Eye (tissue), 1 donor: ENCODE measurements around the gene BRI3BP.
"Not testable (repeated sequence)": the region's sequence is repeated elsewhere in the genome, so short reads cannot be mapped to it uniquely, and the experiment has no call there.

Experiments
- DNase-seq: peaks from one replicate; pipeline ENCODE4 v3.0.0-alpha.2; 2015

Gene BRI3BP

DNA sequence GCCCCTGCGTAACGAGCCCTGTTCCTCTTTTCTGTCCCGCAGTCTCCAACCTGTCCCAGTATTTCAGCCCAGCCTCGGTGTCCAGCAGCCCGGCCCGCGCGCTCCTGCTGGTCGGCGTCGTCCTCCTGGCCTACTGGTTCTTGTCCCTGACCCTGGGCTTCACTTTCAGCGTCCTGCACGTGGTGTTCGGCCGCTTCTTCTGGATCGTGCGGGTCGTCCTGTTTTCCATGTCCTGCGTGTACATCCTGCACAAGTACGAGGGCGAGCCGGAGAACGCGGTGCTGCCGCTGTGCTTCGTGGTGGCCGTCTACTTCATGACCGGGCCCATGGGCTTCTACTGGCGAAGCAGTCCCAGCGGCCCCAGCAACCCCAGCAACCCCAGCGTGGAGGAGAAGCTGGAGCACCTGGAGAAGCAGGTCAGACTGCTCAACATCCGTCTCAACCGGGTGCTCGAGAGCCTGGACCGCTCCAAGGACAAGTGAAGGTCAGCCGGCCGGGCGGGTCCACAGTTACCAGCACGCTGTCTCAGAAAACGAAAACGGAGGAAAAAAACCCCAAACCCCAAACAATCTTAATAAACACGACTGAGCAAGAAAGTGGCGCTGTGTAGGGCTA lies 31.6 kb downstream of the BRI3BP start:
- no peak for DNase-seq

DNA sequence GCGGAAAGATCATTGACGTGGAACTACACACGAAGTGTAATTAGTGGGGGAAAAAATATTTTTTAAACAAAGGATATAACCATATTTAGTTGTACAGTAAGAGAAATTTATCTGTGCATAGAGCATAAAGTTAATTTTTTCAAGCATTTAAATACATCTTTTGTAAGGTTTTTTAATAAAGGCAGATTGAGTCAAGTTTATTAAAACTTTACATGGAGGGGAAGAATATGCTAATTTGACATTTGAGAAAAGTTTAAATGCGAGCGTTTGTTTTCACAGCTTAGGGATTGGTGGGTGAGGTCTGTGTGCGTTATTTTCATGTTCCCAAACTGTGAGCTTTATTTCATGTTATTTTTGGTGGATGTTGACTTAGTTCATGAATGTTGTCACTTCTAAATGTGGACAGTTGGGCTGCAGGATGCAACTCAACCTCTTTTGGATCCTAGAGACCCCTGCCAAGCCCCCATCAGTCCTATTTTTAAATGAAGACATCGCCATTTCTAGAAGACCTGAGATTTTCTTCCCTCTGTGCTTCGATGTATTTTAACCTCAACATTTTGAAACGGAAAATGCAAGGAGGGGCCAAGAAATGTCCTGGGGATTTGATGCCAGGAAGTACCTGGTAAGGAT lies 32.3 kb downstream of the BRI3BP start:
- DNase-seq: no peak

DNA sequence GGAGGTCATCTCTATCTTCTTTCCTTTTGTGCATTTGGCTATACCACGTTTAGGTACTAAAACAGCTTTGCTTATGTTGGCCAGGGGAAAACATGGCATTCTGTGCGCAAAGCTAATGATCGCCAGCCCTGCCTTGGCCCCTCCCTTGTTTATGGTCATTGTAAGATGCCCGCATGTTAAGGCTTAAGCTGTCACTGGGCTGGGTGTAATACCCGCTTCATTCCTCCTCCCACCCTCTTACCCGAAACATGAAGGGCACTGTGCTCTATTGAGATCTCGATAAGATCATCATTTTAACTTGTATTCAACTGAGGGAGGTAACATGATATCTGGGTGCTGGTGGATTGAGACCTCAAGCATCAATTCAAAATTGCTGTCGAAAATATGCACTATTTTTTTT lies 34.7 kb downstream of the BRI3BP start:
- no peak for DNase-seq

DNA sequence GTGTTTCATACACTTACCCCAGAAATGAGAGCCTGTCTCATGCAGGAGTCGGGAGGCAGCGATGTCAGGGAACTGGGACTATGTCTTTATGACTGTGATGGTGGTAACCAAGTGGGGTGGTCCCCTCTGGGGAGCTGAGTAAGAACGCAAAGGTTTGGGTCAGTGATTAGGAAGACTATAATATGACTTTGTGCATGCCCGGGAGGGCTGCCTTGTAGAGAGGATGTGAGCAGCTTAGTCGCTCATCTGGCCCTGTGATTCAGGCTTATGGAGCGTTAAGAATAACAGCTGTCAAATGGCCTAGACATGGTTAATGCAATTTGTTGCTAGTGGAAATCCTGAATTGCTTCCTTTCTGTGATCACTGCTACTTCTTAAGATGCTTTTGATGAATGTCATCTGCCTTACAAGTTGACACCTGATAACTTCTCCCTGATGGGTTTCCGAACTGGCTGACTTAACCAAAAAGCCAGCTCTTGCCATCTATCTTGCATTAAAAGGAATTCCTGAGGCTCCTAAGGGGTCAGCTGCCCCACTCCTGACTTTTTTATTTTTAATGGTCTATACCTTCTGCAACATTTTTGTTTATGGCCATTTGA lies 36.4 kb downstream of the BRI3BP start:
- DNase-seq: peak; percentile 60

GRCh38 chr12:125031471-125031870 lies 38.0 kb downstream of the BRI3BP start:
- not testable (repeated sequence) for DNase-seq

GRCh38 chr12:125032466-125033152 lies 39.2 kb downstream of the BRI3BP start:
- no peak for DNase-seq

- no peak for DNase-seq
Measured at GRCh38 chr12:125033288-125033687, 39.8 kb downstream of the BRI3BP start.

GRCh38 chr12:125038976-125039625 lies 45.7 kb downstream of the BRI3BP start:
- no peak for DNase-seq

DNA sequence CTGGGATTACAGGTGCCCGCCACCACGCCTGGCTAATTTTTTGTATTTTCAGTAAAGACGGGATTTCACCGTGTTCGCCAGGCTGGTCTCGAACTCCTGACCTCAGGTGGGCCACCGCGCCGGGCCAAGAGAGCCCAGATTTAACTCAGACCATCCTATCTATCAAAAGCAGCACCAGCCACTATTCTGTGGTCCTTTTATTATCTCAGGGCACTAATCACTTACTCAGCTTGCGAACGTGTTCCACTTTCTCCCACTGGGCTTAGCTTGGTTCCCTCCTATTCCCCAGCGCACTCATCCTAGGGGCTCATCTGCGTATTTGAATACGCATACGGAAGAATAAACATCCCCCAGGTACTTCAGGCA lies 55.6 kb downstream of the BRI3BP start:
- no peak for DNase-seq

DNA sequence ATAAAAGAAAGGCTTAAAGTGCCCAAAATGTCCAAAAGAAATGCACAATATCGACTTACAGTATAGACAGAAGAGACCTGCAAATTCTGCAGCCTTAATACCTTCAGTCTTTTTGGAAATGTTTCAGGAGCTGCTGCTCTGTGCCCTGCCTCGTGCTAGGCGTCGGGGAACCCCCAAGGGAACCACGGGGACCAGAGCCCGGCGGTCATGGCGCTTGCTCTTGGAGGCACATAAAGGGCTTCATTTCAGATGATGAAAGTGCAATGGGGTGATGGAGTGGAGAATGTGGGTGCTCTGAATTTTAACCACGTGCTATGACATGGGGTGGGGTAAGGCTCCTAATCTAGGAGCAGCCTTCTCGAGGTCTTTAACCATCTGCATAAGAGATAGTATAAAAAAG lies 57.0 kb downstream of the BRI3BP start:
- DNase-seq: no peak

- DNase-seq: no peak
Measured at GRCh38 chr12:125050868-125051267, 57.4 kb downstream of the BRI3BP start.

- DNase-seq: no peak
Measured at GRCh38 chr12:125053821-125054220, 60.4 kb downstream of the BRI3BP start.

DNA sequence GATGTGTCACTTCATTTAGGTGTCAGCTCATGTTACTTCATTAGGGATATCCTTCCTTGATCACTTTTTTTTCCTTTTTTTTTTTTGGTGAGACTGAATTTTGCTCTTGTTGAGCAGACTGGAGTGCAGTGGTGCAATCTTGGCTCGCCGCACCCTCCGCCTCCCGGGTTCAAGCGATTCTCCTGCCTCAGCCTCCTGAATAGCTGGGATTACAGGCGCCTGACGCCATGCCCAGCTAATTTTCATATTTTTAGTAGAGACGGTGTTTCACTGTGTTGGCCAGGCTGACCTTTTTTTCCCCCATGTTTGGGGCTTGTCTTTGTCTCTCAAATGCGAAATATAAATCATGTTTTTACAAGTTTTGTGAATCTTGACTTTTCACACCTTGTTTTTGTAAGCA lies 62.1 kb downstream of the BRI3BP start:
- no peak for DNase-seq

DNA sequence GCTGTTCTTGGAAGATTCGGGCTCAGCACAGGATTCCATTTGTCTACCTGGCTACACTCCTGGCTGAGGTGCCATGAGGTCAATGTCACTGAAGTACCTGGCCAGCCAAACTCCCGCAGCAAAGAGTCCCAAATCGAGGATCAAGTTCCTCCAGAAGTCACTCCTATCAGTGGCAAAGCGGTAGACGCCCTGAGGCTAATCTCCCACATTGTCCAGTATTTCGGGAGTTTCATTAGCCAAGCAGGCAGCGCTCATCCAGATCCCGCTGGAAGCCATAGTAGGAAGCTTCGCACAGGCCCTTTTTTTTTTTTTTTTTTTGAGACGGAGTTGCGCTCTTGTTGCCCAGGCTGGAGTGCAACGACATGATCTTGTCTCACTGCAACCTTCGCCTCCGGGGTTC lies 62.9 kb downstream of the BRI3BP start:
- no peak for DNase-seq

DNA sequence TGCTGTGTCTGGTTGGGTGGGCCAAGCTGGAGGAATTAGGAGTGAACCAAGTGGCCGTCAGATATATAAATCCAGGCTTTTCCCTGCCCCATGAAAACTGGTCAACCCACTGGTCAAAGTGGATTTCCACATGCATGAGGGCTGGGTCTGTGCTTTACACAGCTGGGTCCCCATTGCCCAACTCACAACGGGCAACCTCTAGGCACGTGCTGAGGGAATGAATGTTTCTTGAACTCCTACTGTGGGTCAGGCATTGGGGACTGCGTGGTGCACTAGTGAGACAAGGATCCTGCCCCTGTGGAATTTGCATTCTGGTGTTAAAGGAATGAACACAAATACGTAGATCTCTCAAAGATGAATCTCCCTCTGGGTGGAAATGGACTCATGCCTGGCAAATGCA lies 64.3 kb downstream of the BRI3BP start:
- DNase-seq: no peak

- DNase-seq: no peak
Measured at GRCh38 chr12:125061229-125061628, 67.8 kb downstream of the BRI3BP start.

DNA sequence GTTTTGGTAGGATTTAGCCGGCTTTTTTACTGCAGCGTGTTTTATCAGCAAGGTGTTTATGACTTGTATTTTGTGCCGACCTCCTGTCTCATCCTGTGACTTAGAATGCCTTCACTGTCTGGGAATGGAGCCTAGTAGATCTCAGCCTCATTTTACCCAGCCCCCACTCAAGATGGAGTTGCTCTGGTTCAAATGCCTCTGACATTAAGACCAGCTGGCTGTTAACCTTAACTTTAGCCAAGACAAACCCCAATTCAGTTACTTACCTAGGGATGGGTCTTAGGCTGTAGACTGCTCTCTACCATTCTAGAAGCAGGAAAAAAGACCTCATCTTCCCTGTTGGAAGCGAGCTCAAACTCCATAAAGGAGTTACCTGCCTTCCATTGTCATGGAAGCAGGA lies 70.1 kb downstream of the BRI3BP start:
- not testable (repeated sequence) for DNase-seq

DNA sequence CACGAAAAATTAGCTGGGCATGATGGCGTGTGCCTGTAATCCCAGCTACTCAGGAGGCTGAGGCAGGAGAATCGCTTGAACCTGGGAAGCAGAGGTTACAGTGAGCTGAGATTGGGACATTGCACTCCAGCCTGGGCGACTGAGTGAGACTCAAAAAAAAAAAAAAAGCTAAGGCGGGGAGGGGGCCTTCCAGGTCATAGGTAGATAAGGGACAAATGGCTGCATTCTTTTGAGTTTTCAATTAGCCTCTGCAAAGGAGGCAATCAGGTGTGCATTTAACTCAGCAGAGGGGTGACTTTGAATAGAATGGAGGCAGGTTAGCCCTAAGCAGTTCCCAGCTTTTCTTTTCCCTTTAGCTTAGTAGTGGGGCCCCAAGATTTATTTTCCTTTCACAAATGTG lies 71.0 kb downstream of the BRI3BP start:
- no peak for DNase-seq

- DNase-seq: peak; percentile 93
Measured at GRCh38 chr12:125065021-125065918, 71.8 kb downstream of the BRI3BP start, which contains the start of gene AACS. TSS of gene AACS (plus strand) at chr12:125065435. CDS start at chr12:125065585, 150 bp downstream.

GRCh38 chr12:125065919-125066570 lies 72.6 kb downstream of the BRI3BP start:
- no peak for DNase-seq

DNA sequence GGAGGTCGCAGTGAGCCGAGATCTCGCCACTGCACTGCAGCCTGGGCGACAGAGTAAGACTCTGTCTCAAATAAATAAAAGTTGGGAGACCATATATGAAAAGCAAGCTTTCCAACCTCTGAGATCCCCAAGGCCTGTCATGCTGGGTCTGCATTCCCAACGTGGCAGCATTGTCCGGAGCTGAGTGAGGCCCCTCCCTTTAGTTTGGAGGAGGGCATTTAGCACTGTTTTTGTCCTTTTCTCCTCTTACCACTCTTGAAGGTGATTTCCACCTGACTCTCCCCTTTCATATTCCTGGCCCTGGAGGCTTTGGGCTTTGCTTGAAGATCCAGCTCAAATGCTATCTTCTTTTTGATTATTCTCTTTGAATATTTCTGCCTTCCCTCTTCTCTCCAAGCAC lies 74.9 kb downstream of the BRI3BP start:
- no peak for DNase-seq

GRCh38 chr12:125069616-125070015 lies 76.2 kb downstream of the BRI3BP start:
- DNase-seq: no peak
